ENCODE measurements around the gene EXOSC9.

Gene EXOSC9

DNA sequence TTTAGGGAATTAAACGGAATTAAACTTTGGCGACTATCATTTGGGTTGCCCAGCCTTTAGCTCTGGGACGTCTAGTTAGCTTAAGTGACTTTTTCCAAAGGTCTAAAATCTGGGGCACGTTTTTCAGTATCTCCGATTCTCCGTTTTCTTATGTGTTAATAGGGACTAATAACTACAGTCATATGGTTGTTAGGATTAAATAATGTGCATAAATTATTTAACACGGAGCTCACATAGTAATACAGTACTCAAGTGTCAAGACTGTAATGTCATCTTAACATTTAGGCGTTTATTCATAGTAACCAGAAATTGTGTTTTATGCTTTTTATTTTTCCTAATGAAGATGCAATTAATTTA lies 23.0 kb downstream of the EXOSC9 start:
- DNase-seq (ENCODE audit: low spot score) = no peak

DNA sequence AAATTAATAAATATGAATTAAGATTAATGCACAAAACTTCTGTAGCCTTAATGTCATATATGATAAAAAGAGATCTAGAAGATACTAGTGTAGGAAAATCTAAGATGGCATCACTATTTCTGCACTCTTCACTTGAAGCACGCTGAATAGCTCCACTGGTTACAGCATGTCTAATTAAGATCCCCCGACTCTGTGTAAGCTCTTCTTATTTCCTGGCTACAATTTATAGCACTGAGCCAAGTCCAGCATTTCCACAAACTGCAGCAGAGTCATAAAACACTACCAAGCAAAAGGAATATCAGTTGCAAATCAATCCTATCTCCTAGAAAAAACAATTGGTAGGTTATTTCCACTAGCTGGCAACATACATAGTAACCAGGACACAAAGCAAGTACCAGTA lies 23.8 kb downstream of the EXOSC9 start:
- DNase-seq (ENCODE audit: low spot score) = no peak

DNA sequence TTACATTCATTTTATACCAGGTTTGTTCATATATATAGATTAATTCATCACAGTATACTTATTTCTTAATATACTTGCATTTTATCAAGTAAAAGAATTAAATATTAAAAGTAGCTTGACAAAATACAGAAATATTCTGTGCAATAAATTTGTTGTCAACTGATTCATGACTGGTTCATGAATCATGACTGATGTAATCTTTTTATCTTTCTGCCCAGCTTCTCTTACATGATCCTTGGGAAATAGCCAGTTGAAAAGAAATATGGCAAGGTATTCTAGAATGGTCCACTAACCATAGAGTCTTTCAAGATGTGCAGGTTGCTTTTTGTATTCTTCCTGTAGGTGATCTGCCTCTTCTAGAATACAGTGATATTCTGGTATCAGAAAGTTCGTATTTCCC lies 26.7 kb downstream of the EXOSC9 start:
- peak; percentile 28 for DNase-seq (ENCODE audit: low spot score)

- DNase-seq (ENCODE audit: low spot score) = no peak
These were observed 28.4 kb downstream of the EXOSC9 start for GRCh38 chr4:121829511-121829910.

DNA sequence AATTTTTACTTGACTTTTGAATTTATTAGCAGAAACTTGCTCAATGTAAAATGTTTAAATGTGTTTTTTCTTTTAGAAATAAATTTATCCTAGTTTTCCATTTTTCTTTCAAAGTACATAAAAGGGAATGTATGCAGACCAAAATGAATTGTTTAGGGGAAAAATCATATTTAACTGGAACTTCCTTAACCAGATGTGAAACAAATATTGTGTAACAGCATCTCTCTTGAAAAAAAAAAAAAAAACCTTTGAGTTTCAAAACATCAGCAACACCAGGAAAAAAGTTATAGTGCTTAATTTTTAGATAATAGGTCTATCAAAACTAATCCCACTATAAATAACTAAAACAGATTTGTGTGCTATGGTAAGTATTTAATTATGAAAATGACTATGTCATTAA lies 37.0 kb downstream of the EXOSC9 start:
- DNase-seq (ENCODE audit: low spot score) = no peak

DNA sequence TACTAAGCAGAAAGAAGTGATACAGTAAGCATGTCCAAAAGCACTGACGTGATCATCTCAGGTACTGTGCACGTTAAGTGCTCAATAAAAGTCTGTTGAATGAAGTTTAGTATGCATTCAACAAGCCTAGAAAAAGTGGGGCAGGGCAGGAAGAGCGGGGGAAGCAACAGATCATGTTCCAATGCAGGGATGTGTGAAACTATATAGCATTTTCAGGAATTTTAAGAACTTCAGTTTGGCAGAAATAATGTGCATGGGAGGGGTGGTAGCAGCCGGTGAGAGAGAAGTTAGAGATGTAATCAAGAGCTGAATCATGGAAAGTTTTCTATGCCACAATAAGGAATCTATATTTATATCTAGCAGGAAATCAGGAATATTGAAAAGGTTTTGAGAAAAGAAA lies 41.7 kb downstream of the EXOSC9 start:
- DNase-seq (ENCODE audit: low spot score) = no peak

GRCh38 chr4:121846662-121847061 lies 45.5 kb downstream of the EXOSC9 start:
- DNase-seq (ENCODE audit: low spot score) = no peak

DNA sequence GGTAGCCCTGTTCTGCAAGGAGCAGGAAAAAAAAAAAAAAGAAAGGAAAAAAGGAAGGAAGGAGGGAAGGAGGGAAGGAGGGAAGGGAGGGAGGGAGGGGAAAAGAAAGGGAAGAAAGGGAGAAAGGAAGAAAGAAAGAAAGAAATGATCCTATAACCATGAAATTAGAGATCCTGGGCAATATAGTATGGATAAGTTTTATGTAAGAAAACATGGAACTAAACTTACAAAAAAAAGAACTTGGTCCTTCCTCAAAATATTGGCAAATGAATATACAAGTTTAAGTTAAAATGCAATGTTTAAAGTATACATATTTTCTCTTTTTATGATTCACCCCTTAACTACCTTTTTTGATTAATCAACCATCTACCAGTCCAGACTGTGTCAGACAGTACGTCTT lies 50.2 kb downstream of the EXOSC9 start:
- DNase-seq (ENCODE audit: low spot score) = no peak

DNA sequence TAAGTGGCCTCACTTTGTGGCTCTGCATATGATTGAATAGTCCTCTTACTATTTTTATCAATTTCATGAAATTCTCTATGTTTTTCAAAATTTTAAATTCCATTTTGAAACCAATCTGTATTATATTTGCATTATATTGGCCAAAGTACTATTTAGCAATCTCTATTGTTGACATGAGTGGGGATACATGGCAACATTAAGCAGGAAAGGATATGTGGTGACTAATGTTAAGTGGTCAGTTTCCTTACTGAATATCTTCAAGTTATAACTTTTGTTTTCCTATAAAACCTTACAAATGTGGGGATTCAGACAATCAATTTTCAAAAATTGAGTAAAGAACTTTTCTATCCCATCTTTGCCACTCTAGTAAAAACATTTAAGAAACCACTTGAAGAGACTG lies 59.0 kb downstream of the EXOSC9 start:
- no peak for DNase-seq (ENCODE audit: low spot score)

DNA sequence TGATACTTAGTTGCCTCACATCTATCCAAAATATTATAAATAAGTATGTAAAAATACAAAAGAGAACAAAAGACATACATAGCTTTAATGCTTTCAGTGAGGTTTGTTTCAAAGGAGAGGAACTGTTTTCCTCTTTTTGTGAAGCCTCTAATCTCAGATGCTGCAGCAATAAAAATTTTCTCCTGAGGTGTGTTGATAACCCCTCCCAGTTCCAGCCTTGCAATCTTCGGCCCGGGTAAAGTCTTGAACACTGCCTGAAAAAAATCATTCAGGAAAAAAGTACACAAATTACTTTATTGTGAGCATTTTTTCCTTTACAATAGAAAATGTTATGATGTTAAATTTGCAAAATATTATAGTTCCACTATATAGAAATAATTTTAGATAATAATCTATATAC lies 60.3 kb downstream of the EXOSC9 start:
- DNase-seq (ENCODE audit: low spot score) = no peak

DNA sequence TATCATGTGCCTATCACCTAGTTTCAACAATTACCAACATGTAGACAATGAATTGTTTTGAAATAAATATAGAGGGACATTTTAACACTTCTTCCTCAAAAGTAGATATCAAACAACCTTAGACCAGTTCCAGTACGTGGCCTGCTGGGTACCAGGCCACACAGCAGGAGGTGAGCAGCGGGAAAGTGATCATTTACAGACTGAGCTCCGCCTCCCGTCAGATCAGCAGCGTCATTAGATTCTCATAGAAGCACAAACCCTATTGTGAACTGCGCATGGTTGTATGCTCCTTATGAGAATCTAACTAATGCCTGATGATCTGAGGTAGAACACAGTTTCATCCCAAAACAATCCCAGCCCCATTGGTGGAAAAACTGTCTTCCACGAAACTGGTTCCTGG lies 62.7 kb downstream of the EXOSC9 start:
- no peak for DNase-seq (ENCODE audit: low spot score)

Data from AG20443 (cell line).